ENCODE results near the gene CTNNAL1.

CTNNAL1 gene

DNA sequence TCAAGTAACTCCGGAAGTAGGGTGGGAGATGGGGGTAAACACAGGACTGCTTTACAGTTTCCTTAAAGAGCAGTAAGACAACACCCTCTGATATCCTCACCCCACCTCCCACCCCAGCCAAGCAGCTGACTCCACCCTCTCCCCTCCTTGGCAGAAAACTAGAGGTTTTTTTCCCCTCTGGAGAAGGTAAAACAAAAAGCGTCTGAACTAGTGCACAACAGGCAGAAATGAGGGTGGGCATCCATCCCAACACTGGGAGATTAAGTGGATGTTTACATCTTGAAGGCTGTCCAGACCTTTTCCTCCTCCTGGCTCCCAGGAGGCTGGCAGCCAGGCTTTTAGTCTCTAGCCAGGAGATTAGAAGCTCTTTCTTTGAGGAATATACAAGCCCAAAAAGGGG, 13.9 kb upstream of the CTNNAL1 start:
- DNase-seq: no peak

DNA sequence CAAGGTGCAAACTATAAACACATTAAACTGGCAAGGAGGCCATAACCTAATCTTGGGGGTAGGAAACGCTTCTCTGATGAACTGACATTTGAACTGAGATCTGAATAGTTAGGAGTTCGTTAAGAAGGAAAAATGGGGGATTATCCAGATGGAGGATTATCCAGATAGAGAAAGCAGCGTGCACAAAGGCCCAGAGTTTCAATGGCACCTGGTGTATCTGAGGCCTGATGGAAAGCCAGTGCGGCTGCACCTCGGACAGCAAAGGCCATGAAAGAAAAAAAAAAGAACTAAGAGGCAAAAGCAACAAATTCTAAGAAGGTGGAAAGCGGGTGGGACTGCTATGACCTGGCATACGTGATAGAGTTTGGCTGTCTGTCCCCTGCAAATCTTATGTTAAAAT, 13.0 kb upstream of the CTNNAL1 start:
- no peak for DNase-seq

DNA sequence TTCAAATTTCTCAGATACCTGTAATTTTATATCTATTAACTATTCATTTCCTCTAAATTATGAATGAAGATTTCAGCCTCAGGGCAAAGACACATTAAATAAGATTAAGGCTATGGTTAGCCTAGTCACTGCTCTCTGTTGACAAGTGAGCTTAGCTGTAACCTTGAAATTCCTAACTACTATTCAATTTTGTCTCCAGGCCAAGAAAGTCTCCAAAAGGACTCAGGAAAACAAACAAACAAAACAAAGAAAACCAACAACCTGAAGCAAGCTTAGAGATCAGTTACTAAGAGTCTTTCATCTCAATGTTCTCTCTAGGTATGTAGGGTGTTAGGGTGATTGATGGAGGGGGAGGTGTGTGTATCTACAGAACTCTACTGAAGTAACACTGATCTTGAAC, 9.6 kb upstream of the CTNNAL1 start:
- DNase-seq: peak; percentile 31

DNA sequence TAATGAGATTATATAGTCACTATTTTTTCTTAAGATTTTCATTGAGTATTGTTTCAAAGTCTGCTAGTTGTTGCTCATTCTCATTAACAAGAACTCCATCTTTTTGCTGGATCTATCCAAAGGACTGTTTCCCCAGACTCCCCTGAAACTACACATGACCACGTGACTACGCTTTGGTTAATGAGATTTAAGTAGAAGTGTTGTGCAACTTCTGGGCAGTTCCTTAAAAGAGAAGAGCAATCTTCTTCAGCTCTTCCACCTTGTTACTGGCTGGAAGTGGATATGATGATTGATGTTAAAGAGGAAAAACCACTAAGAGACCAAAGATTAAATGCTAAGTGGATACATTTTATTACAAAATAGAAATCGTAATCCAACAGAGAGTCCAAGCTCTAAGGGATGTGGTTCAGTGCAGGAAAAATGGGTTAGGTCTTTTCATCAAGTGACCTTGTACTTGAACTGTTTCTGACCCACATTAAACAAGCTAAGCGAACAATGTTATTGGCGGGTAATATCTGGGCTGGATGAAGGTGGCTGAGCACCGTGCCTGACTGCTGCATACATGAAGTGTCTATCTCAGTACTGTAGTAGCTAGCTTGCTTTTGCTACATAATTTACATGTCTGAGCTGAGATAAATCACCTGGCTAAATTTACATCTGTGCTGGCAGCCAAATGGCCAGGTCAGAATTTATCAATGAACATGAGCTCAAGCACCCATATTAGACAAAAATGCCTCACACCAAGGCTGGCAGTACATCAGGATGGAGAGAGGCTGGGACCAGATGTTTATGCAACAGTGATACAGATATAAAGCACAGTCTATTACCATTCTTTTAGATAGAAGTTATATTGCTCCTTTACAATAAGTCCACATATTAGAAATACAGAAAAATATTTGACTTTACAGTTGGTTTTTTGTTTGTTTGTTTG, 7.5 kb upstream of the CTNNAL1 start:
- no peak for DNase-seq

DNA sequence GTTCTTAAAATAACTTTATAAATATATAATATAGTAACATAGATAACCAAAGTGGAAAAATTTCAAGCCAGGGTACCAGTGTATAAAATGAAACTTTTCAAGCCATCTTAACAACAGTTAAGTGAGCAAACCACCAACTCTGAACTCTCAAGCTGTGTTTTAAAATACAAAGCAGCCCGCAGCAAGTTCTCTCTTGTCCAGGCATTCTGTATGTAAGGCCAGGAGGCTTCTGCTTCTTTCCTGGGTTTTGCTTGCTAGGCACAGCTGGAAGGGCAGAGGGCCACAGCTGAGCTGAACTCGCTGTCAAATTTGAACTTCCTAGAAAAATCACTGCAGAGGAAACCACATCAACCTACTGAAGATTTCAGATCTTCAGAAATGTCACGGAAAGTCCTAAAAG, 6.8 kb upstream of the CTNNAL1 start:
- DNase-seq: no peak

DNA sequence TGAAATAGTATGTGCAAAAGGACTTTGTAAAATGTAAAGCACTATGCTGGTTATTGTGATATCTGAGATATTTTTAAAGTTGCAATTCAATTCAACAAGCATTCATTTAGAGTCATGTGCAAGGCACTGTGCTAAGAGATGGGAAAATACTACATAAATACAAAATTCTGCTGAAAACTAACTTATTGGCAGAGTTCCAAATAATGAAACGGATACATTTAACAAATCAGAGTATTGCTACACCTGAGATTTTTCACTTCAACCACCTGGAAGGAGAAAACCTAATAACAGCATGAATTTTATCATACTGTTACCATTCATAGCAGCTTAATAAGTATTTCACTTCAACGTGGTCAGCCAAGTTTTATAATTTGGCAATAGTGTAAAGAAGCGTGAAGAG, 6.1 kb upstream of the CTNNAL1 start:
- DNase-seq: no peak

- DNase-seq: no peak
These were observed 4.2 kb upstream of the CTNNAL1 start for GRCh38 chr9:109017493-109017892.

DNA sequence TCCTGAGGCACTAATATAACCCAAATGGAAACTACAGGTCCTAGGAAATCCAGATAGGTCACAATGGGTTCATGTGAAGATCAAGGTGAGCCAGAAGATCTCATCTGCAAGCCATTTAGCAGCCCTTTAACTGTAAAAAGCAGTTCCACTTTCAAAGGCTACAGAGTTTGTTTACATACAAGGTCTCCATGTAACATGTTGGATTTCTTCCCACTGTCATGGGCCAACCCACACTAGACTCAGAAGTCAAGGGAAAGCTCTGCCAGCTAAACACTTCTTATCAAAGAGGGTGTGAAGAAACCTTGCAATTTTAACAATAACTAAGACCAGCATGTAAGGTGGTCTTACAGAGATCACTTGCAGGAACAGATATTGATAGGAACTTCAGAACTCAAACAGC, 3.8 kb upstream of the CTNNAL1 start:
- DNase-seq: no peak

DNA sequence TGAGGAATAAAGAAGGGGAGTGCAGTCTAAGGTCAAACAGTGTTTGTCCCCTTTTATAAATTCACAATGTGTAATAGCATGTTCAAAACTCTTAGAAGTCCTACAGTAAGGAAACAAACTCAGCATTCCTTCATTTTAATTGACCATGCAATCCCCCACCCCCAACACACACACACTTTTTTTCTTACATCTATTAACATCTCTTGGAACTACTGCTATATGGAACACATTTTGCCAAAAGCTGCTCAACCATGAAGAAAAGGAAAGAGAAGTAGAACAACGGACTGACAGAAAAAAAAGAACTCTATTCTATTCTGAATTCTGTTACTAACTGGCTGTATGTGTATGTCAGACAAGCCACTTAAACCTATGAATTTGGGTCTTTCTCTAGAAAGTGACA, 2.8 kb upstream of the CTNNAL1 start:
- DNase-seq: no peak

DNA sequence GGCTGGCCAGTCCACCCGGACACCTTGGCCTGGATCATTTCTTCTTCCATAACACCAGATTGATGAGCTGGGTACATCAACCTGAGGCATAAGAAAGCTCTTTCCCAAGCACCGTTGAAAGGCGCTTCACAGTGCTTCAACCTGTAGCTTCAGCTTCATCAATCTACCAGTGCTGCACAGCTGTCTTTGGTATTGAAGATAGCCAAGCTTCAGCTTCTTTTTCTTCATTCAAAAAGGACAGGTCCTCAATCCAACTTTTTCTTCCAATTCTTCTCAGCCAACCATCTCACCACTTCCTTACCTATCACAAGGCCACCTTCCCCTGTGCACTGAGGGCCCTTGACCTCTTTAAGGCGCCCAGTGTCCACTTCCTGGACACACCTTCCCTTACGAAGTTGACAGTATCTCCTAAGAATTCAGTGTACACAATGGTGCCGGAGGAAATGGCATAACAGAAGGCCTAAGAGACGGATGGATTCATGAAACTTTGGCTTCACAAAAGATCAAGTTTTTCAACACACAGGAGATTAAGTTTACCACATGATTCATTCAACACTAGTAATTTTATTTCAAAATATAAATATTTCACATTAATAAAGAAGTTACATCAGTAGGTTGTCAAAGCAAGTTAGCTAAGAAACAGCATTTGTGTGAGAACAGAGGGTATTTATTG, 1.4 kb upstream of the CTNNAL1 start:
- DNase-seq: no peak

DNA sequence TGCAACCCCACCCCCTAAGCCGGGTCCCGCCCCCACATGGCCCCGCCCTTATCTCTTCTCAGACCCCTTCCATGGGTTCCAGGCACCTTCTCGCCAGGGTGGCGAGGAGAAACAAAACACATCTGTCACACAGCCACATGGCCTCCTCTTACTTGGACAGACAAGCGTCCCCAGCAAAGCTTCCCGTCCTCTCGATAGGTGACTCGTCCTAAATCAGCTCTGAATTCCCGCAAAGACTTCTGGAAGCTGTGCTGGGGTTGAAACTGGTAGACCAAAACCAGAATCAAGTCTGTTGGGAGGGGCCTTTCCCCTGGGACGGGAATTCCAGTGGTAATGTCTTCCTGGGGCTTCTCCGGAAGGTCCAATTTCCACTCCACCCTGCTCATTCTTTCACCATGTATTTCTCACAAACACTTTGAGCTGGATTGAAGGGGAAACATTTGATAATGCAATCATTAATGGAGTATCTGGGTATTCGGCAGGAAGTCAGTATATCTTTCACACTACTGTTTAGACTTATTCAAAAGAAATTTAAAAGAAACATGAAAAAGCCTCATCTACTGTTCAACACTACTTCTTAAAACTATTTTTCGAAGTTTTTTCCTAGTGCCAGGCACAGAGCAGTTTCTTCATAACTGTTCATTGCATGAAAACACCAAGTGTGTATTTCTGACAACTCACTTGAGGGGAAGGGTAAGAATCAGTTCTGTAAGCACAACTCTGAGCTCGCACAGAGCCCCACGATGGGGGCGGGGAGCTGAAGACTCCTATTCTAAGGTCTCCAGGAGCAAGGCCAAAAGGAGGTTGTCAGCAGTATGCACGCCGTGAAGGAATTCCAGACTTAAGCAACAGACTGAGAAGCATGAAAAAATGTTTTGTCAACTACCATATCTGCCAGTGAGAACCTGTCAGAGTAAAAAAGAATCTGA, 644 bp upstream of the CTNNAL1 start:
- DNase-seq: no peak

GRCh38 chr9:109012009-109012875, 1.1 kb downstream of the CTNNAL1 start:
- DNase-seq: peak; percentile 44

DNA sequence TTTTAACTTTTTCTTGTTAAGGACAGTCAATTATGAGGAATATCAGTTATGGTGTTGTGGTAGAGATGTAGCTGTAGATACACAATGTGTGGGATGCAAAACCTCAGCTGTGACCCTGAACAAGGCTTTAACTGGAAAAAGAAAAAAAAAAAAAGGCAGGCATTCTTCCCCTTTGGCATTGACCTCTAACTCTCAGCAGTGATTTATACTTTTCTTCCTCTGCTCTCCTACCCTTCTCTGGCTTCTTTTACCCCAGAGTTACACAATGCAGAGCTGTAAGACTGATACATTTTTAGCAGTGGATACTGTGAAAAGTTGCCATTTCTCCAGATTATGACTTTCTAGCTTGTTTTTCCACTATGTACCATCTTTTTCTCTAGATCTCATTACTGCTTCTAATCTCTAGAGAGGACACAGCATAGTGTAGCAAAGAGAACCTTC, 2.0 kb downstream of the CTNNAL1 start:
- no peak for DNase-seq

DNA sequence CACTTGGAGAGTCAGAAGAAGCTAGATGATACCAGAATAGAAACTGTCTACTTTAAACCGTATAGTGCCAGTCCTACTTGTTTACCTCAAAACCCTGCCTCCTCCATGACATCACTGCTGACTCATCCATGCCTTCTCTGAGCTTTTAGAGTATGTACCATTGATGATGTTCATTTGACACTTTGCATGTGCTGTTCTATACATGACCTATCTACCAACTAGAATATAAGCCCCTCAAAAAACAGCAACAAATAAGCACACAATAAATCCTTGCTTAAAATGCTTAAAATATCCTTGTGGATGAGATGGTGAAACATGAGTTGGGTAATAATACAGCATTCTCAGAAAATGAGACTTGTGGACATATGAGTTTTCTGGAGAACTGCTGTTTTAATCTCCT, 2.6 kb downstream of the CTNNAL1 start:
- peak; percentile 0 for DNase-seq

DNA sequence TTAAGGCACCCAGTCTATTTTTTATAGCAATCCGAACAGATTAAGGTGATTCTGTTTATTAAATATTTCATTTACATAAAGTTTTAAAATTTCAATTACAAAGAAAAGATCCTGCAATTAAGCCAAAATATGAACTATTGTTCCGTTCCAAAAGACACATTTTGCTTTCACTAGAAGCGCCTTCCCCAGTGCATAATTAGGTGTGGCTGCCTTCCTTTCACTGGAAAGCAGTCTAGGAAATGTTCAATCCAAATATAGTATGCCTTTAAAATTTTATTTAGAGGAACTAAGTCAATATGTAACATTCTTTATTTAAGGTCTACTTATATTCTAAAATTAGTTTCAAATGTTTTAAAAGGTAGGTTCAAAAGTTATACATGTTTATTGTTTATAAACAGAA, 7.6 kb downstream of the CTNNAL1 start:
- no peak for DNase-seq

DNA sequence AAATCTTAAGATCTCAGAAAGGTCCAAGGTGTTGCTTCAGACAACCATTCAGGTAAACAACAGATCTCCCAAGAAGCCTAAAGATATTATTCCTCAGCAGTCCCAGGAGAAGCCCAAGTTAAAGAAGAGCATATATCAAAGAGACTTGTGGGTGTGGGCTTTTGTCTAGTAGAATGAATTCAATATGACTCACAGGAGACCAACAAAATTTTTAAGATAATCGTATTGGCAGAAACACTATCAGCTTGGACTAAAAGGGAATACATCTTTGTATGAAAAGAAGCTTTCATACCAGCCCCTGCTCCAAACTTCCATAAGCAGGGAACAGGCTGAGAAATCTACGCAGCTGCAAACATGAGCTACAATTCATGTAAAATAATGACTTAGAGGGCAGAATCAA, 10.2 kb downstream of the CTNNAL1 start:
- no peak for DNase-seq

- no peak for DNase-seq
These were observed 11.2 kb downstream of the CTNNAL1 start for GRCh38 chr9:109002141-109002540.

DNA sequence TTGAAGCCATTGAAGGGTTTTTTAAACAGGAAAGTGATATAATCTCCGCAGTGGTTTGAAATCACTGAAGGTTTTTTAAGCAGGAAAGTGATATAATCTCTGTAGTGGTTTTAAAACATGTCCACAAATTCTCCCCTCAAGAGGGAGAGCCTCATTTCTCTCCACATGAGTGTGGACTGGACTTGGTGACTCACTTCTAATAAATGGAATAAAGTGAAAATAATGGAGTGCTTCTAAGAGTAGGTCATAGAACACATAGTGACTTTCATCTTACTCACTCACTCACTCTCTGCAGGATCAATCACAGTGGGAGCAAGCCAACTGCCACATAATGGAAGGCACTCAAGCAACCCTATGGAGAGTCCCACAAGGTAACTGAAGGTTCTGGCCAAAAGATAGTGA, 12.0 kb downstream of the CTNNAL1 start:
- no peak for DNase-seq

DNA sequence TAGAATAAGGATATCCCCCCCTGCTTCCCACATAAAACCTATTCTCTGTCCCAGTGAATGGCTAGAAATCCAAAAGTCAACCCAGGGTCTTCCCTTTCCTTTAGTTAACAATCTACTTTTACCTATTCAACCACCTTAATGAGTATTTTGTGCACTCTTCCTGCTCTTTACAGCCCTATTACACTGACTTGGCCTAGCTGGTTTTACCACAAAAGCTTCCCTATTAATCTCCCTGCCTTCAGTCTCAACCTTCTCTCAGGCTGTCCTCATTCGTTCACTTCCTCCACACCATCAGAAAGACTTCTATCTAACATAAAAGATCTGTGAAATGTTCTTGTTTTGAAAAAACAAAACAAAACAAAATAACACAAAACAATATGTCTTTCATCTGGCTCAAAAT, 16.2 kb downstream of the CTNNAL1 start:
- no peak for DNase-seq

GRCh38 chr9:108996643-108997042, 16.7 kb downstream of the CTNNAL1 start:
- no peak for DNase-seq

DNA sequence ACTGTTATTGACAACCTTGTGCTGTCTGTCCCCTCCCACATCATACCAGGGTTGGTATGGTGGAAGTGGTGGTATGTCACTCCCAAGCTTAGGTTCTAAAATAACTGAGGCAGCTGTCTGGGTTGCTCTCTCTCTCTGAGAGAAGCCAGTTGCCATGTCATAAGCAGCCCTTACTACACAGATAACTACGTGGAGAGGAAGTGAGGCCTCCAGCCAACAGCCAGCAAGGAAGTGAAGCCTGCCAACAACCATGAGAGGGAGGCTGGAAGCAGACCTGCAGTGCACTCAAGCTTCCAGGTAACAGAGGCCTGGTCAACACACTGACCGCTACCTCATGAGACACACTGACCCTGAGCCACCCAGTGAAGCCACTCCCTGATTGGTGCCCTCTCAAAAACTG, 18.6 kb downstream of the CTNNAL1 start:
- DNase-seq: no peak

GRCh38 chr9:108991479-108991878, 21.8 kb downstream of the CTNNAL1 start:
- no peak for DNase-seq
